ENCODE data around the gene TRPM5. TPM values are rescaled to one million over a fixed set of nuclear protein-coding genes. Genes with fewer than 3 reads are reported as not detected.

TRPM5 gene
- total RNA-seq, 4 donors from 2014 or later: 8.1 to 24.2 (median 16.3) TPM

GRCh38 chr11:2463766-2464277, 19.5 kb upstream of the TRPM5 start:
- H3K9me3 ChIP-seq: no peaks in the 10 kb centered on the region
- H3K4me1 ChIP-seq: peaks cover 26 to 75% (median 50%) of the 10 kb centered on the region in 4 donors
- peak overlapping the region in 2 of 4 donors; percentile 25 to 32 for H3K4me3 ChIP-seq
- H3K27me3 ChIP-seq: no peaks in the 10 kb centered on the region
- peak overlapping the region in 3 of 4 donors; percentile 32 to 96 (median 78) for H3K27ac ChIP-seq
- no peaks in the 10 kb centered on the region for H3K36me3 ChIP-seq
- TF ChIP-seq POLR2A (IDR thresholded peaks at IDR 0.05) (no peak), CTCF (IDR thresholded peaks at IDR 0.05) (no peak)
- DNase-seq: peak in 1 of 3 donors; percentile 13

GRCh38 chr11:2462986-2463765, 18.9 kb upstream of the TRPM5 start:
- H3K4me3 ChIP-seq: peak overlapping the region in 2 of 4 donors; percentile 25 to 32
- H3K36me3 ChIP-seq: no peaks in the 10 kb centered on the region
- no peaks in the 10 kb centered on the region for H3K27me3 ChIP-seq
- TF ChIP-seq POLR2A (IDR thresholded peaks at IDR 0.05) (peak; percentile 22 to 57), CTCF (IDR thresholded peaks at IDR 0.05) (peak in 1 of 6 experiments; percentile 8)
- H3K9me3 ChIP-seq: no peaks in the 10 kb centered on the region
- peaks cover 26 to 75% (median 50%) of the 10 kb centered on the region in 4 donors for H3K4me1 ChIP-seq
- DNase-seq: peak; percentile 71 to 90 (median 90)
- H3K27ac ChIP-seq: peak overlapping the region; percentile 44 to 96 (median 76)

GRCh38 chr11:2462543-2462985, 18.2 kb upstream of the TRPM5 start:
- peaks cover 26 to 75% (median 45%) of the 10 kb centered on the region in 4 donors for H3K4me1 ChIP-seq
- no peaks in the 10 kb centered on the region for H3K27me3 ChIP-seq
- H3K27ac ChIP-seq: peak overlapping the region in 3 of 4 donors; percentile 74 to 96 (median 78)

GRCh38 chr11:2461956-2462542, 17.7 kb upstream of the TRPM5 start:
- Histone ChIP-seq H3K4me3 (no peak overlapping the region), H3K9me3 (no peaks in the 10 kb centered on the region), H3K27me3 (no peaks in the 10 kb centered on the region), H3K27ac (peak overlapping the region in 2 of 4 donors; percentile 74 to 96), H3K4me1 (peaks cover 26 to 74% (median 42%) of the 10 kb centered on the region in 4 donors), H3K36me3 (no peaks in the 10 kb centered on the region)
- DNase-seq: peak in 1 of 3 donors; percentile 46
- TF ChIP-seq POLR2A (IDR thresholded peaks at IDR 0.05) (no peak), CTCF (IDR thresholded peaks at IDR 0.05) (no peak)

More at GRCh38 chr11:2462543-2462985, 18.2 kb upstream of the TRPM5 start:
- Histone ChIP-seq H3K4me3 (peak overlapping the region in 1 of 4 donors; percentile 25), H3K9me3 (no peaks in the 10 kb centered on the region), H3K36me3 (no peaks in the 10 kb centered on the region)
- TF ChIP-seq POLR2A (IDR thresholded peaks at IDR 0.05): no peak
- TF ChIP-seq CTCF (IDR thresholded peaks at IDR 0.05): no peak
- no peak for DNase-seq

GRCh38 chr11:2461253-2461955, 17.1 kb upstream of the TRPM5 start:
- Histone ChIP-seq H3K27ac (peak overlapping the region in 2 of 4 donors; percentile 68 to 96), H3K36me3 (no peaks in the 10 kb centered on the region), H3K4me3 (no peak overlapping the region), H3K9me3 (no peaks in the 10 kb centered on the region), H3K4me1 (peaks cover 26 to 68% (median 36%) of the 10 kb centered on the region in 4 donors), H3K27me3 (no peaks in the 10 kb centered on the region)
- TF ChIP-seq POLR2A (IDR thresholded peaks at IDR 0.05) (no peak), CTCF (IDR thresholded peaks at IDR 0.05) (no peak)
- DNase-seq: peak in 1 of 3 donors; percentile 48

Measured in Peyer's patch (tissue), 4 donors.